Neural cell (in vitro differentiated cells): ENCODE results near the gene CRYGC.

Experiments used
- EP300 ChIP-seq: fragments of 450-650 bp; conservative IDR thresholded peaks from 2 replicates; pipeline ENCODE4 v1.6.1; 2014; ENCODE audit warnings: antibody characterized with exemption, mild to moderate bottlenecking, moderate library complexity; ENCODE audit not compliant: poor library complexity, severe bottlenecking
- EZH2 ChIP-seq: fragments of 200-600, 300-800 bp; shearing (Covaris generic), sonication (generic); IDR thresholded peaks from 2 replicates; pipeline ENCODE4 v1.6.1; 2014; ENCODE audit warnings: antibody characterized with exemption, low read length, borderline replicate concordance, mild to moderate bottlenecking; ENCODE audit not compliant: insufficient read depth, poor library complexity, severe bottlenecking
- POLR2AphosphoS5 ChIP-seq: IDR thresholded peaks from 2 replicates; pipeline ENCODE4 v1.6.1; 2012
- RAD21 ChIP-seq: fragments of 450-650 bp; conservative IDR thresholded peaks from 2 replicates; pipeline ENCODE4 v1.6.1; 2014; ENCODE audit warnings: antibody characterized with exemption, mild to moderate bottlenecking, moderate library complexity
- TAF1 ChIP-seq: IDR thresholded peaks from 2 replicates; pipeline ENCODE4 v1.6.1; 2012; ENCODE audit warnings: low read depth
- TF ChIP-seq, protein P1 (sequence below): IDR thresholded peaks from 2 replicates; pipeline ENCODE4 v1.6.1; 2012; ENCODE audit warnings: borderline replicate concordance
- TF ChIP-seq, protein P2 (sequence below): fragments of 450-650 bp; IDR thresholded peaks from 2 replicates; pipeline ENCODE4 v1.5.1; 2014; ENCODE audit warnings: antibody characterized with exemption, mild to moderate bottlenecking, moderate library complexity; ENCODE audit not compliant: poor library complexity, severe bottlenecking

GRCh38 chr2:208156439-208156838 is 26.8 kb upstream of the CRYGC start:
- no peak for TF ChIP-seq TAF1
- TF ChIP-seq, protein P1, sequence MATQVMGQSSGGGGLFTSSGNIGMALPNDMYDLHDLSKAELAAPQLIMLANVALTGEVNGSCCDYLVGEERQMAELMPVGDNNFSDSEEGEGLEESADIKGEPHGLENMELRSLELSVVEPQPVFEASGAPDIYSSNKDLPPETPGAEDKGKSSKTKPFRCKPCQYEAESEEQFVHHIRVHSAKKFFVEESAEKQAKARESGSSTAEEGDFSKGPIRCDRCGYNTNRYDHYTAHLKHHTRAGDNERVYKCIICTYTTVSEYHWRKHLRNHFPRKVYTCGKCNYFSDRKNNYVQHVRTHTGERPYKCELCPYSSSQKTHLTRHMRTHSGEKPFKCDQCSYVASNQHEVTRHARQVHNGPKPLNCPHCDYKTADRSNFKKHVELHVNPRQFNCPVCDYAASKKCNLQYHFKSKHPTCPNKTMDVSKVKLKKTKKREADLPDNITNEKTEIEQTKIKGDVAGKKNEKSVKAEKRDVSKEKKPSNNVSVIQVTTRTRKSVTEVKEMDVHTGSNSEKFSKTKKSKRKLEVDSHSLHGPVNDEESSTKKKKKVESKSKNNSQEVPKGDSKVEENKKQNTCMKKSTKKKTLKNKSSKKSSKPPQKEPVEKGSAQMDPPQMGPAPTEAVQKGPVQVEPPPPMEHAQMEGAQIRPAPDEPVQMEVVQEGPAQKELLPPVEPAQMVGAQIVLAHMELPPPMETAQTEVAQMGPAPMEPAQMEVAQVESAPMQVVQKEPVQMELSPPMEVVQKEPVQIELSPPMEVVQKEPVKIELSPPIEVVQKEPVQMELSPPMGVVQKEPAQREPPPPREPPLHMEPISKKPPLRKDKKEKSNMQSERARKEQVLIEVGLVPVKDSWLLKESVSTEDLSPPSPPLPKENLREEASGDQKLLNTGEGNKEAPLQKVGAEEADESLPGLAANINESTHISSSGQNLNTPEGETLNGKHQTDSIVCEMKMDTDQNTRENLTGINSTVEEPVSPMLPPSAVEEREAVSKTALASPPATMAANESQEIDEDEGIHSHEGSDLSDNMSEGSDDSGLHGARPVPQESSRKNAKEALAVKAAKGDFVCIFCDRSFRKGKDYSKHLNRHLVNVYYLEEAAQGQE, result no peak
- TF ChIP-seq, protein P2, sequence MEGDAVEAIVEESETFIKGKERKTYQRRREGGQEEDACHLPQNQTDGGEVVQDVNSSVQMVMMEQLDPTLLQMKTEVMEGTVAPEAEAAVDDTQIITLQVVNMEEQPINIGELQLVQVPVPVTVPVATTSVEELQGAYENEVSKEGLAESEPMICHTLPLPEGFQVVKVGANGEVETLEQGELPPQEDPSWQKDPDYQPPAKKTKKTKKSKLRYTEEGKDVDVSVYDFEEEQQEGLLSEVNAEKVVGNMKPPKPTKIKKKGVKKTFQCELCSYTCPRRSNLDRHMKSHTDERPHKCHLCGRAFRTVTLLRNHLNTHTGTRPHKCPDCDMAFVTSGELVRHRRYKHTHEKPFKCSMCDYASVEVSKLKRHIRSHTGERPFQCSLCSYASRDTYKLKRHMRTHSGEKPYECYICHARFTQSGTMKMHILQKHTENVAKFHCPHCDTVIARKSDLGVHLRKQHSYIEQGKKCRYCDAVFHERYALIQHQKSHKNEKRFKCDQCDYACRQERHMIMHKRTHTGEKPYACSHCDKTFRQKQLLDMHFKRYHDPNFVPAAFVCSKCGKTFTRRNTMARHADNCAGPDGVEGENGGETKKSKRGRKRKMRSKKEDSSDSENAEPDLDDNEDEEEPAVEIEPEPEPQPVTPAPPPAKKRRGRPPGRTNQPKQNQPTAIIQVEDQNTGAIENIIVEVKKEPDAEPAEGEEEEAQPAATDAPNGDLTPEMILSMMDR, result no peak
- no peak for TF ChIP-seq EP300
- no peak for TF ChIP-seq EZH2
- no peak for TF ChIP-seq RAD21
- no peak for TF ChIP-seq POLR2AphosphoS5
